Neuronal stem cell (in vitro differentiated cells): Measurements from ENCODE around the gene GABBR2.

Experiments
- DNase-seq: peaks from one replicate; pipeline ENCODE4 v3.0.0-alpha.2; 2013; ENCODE audit warnings: low spot score
- H2AFZ ChIP-seq: one replicate; pipeline ENCODE4 v1.6.1; 2013; ENCODE audit warnings: mild to moderate bottlenecking, low read length, inconsistent platforms
- H2AK5ac ChIP-seq: 2 replicates; pipeline ENCODE4 v1.6.1; 2013; ENCODE audit warnings: low read depth, mild to moderate bottlenecking, inconsistent platforms, low read length, moderate library complexity, mixed read lengths
- H2BK120ac ChIP-seq: 2 replicates; pipeline ENCODE4 v1.6.1; 2013; ENCODE audit warnings: low read depth, mild to moderate bottlenecking, inconsistent platforms, low read length, moderate library complexity, mixed read lengths
- H2BK12ac ChIP-seq: one replicate; pipeline ENCODE4 v1.6.1; 2013; ENCODE audit warnings: low read length, inconsistent platforms
- H2BK15ac ChIP-seq: 2 replicates; pipeline ENCODE4 v1.6.1; 2013; ENCODE audit warnings: mild to moderate bottlenecking, low read length, inconsistent platforms, mixed read lengths
- H2BK5ac ChIP-seq: one replicate; pipeline ENCODE4 v1.6.1; 2013; ENCODE audit warnings: inconsistent platforms, mild to moderate bottlenecking, low read length, moderate library complexity
- H3K14ac ChIP-seq: one replicate; pipeline ENCODE4 v1.6.1; 2013; ENCODE audit warnings: low read length, inconsistent platforms
- H3K18ac ChIP-seq: 2 replicates; pipeline ENCODE4 v1.6.1; 2013; ENCODE audit warnings: low read length, inconsistent platforms
- H3K23ac ChIP-seq: 2 replicates; pipeline ENCODE4 v1.6.1; 2013; ENCODE audit warnings: low read depth, mild to moderate bottlenecking, mixed read lengths, low read length, inconsistent platforms; ENCODE audit not compliant: poor library complexity
- H3K27ac ChIP-seq: replicated peaks from 3 replicates; pipeline ENCODE4 v1.5.1; 2013; ENCODE audit warnings: low read length, inconsistent platforms
- H3K27me3 ChIP-seq, 3 experiments: 2 replicates each; pipeline ENCODE4 v1.6.1; 2013; ENCODE audit warnings: low read length in 3 of 3, mild to moderate bottlenecking in 2 of 3, inconsistent platforms in 1 of 3, low read depth in 1 of 3, mixed read lengths in 1 of 3, moderate library complexity in 1 of 3; ENCODE audit not compliant: control insufficient read depth in 3 of 3, insufficient read depth in 3 of 3
- H3K36me3 ChIP-seq, 2 donors: replicated peaks in 1 of 2; 2 replicates each; pipeline ENCODE4 v1.6.1; 2013; ENCODE audit warnings: low read length in 2 of 2; ENCODE audit not compliant: control insufficient read depth in 2 of 2, insufficient read depth in 2 of 2
- H3K4ac ChIP-seq: 2 replicates; pipeline ENCODE4 v1.6.1; 2013; ENCODE audit warnings: inconsistent platforms, mild to moderate bottlenecking, low read length, moderate library complexity
- H3K4me1 ChIP-seq, 2 donors: 1 replicate in 1 of 2; 2 replicates in 1 of 2; pipeline ENCODE4 v1.6.1; 2013; ENCODE audit warnings: low read length in 2 of 2, low read depth in 1 of 2; ENCODE audit not compliant: control insufficient read depth in 2 of 2, insufficient read depth in 1 of 2
- H3K4me2 ChIP-seq: one replicate; pipeline ENCODE4 v1.6.1; 2013; ENCODE audit warnings: mild to moderate bottlenecking, low read length, inconsistent platforms; ENCODE audit not compliant: insufficient read depth, poor library complexity, severe bottlenecking
- H3K4me3 ChIP-seq, 2 donors: 2 replicates each; pipeline ENCODE4 v1.5.1; 2013; ENCODE audit warnings: low read length in 2 of 2, mild to moderate bottlenecking in 2 of 2, inconsistent platforms in 1 of 2, moderate library complexity in 1 of 2
- H3K79me1 ChIP-seq: one replicate; pipeline ENCODE4 v1.6.1; 2013; ENCODE audit warnings: low read depth, mild to moderate bottlenecking, inconsistent platforms, low read length, moderate library complexity
- H3K9ac ChIP-seq: one replicate; pipeline ENCODE4 v1.6.1; 2013; ENCODE audit warnings: mild to moderate bottlenecking, low read depth, low read length, inconsistent platforms; ENCODE audit not compliant: poor library complexity
- H3K9me3 ChIP-seq, 2 donors: replicated peaks in 1 of 2; 2 replicates each; pipeline versions ENCODE3 to v1.6.1; 2013; ENCODE audit warnings: low read length in 2 of 2, mild to moderate bottlenecking in 2 of 2, inconsistent platforms in 1 of 2, low read depth in 1 of 2, mixed read lengths in 1 of 2, moderate library complexity in 1 of 2; ENCODE audit not compliant: control insufficient read depth in 2 of 2, insufficient read depth in 1 of 2
- H4K8ac ChIP-seq: one replicate; pipeline ENCODE4 v1.6.1; 2013; ENCODE audit warnings: low read depth, mild to moderate bottlenecking, inconsistent platforms, low read length, moderate library complexity
- H4K91ac ChIP-seq: one replicate; pipeline ENCODE4 v1.6.1; 2013; ENCODE audit warnings: low read length, low read depth, mild to moderate bottlenecking, inconsistent platforms; ENCODE audit not compliant: poor library complexity
- WGBS, 2 donors: extraction: QIAGEN DNeasy Blood & Tissue Kit; methylation state at CpG; one replicate each; pipeline ENCODE4 v1.1.7; 2013; ENCODE audit warnings: missing lambda C conversion rate in 2 of 2, mixed read lengths in 1 of 2; ENCODE audit not compliant: insufficient read length in 2 of 2, insufficient replicate concordance in 1 of 2; ENCODE audit errors: extremely low coverage in 2 of 2; 5-methylcytosine and 5-hydroxymethylcytosine counted together

The GABBR2 gene

DNA sequence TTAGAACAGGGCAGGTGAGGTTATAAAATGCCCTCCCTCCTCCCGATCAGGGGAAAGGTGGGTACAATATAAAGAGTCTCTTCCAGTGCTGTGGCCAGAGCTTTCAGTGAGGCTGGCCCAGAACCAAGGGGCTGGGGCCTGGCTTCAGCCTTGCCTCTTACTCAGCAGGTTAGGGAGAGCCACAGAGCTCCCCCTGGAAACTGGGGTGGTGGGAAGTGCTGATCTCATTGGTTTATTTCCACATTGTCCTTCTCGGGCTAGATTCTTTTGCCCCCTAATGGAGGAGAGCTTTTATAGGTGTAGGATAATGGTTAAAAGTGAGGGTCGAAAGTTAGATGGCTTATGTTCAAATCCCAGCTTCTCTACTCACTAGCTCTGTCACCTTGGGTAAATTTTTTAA, 266.6 kb downstream of the GABBR2 start:
- Histone ChIP-seq H3K9me3 (no peaks in the 10 kb centered on the region), H3K4ac (no peak overlapping the region), H2BK120ac (no peak overlapping the region), H3K4me3 (no peak overlapping the region), H2AFZ (no peak overlapping the region), H3K79me1 (no peaks in the 10 kb centered on the region), H3K18ac (no peak overlapping the region), H3K14ac (no peak overlapping the region), H2BK5ac (no peak overlapping the region), H3K4me2 (no peak overlapping the region), H4K8ac (no peak overlapping the region), H3K36me3 (no peaks in the 10 kb centered on the region), H2BK15ac (no peak overlapping the region), H3K9ac (no peak overlapping the region), H2BK12ac (no peak overlapping the region), H3K27ac (no peak overlapping the region), H2AK5ac (no peak overlapping the region), H4K91ac (no peak overlapping the region), H3K27me3 (no peaks in the 10 kb centered on the region), H3K4me1 (peaks cover 0 to 7% of the 10 kb centered on the region in 2 donors), H3K23ac (no peak overlapping the region)
- WGBS, 2 donors = no CpG with 5 or more reads among the region's 3 CpGs
- DNase-seq = no peak

DNA sequence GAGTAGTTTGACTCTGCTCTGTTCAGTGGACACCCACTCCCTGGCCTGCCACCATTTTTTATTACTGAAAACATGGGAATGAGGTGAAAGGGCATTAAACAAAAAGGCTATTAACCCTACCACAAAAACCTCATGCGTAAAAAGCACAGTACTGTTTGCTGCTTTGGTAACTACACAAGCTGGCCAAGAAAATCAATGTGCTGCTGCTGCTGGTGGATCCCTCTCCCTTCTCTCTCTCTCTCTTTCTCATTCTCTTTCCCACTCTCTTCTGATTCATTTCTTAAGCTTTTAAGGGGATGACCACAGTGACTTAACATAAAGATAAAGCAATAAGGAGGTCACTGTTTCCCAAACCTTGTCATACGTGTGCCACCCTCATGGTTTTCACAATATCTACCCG, 270.1 kb downstream of the GABBR2 start:
- no peak overlapping the region for H4K91ac ChIP-seq
- DNase-seq = no peak
- H3K4me3 ChIP-seq = no peak overlapping the region
- H2BK5ac ChIP-seq = no peak overlapping the region
- no peak overlapping the region for H2AFZ ChIP-seq
- H2BK12ac ChIP-seq = no peak overlapping the region
- H3K36me3 ChIP-seq = no peaks in the 10 kb centered on the region
- H3K23ac ChIP-seq = no peak overlapping the region
- H3K14ac ChIP-seq = no peak overlapping the region
- H3K27me3 ChIP-seq = no peaks in the 10 kb centered on the region
- H3K79me1 ChIP-seq = no peaks in the 10 kb centered on the region
- no peak overlapping the region for H3K4me2 ChIP-seq
- no CpG with 5 or more reads among the region's 3 CpGs for WGBS, 2 donors
- no peak overlapping the region for H3K27ac ChIP-seq
- no peak overlapping the region for H2BK15ac ChIP-seq
- H4K8ac ChIP-seq = no peak overlapping the region
- H3K18ac ChIP-seq = no peak overlapping the region
- no peak overlapping the region for H2AK5ac ChIP-seq
- no peak overlapping the region for H2BK120ac ChIP-seq
- peaks cover 0 to 5% of the 10 kb centered on the region in 2 donors for H3K4me1 ChIP-seq
- H3K4ac ChIP-seq = no peak overlapping the region
- H3K9me3 ChIP-seq = no peaks in the 10 kb centered on the region
- H3K9ac ChIP-seq = no peak overlapping the region

GRCh38 chr9:98437458-98438034, 271.2 kb downstream of the GABBR2 start:
- Histone ChIP-seq H3K79me1 (no peaks in the 10 kb centered on the region), H2BK12ac (no peak overlapping the region), H3K36me3 (no peaks in the 10 kb centered on the region), H2BK5ac (no peak overlapping the region), H2AFZ (no peak overlapping the region), H3K4me2 (no peak overlapping the region), H3K4me1 (peaks cover 0 to 2% of the 10 kb centered on the region in 2 donors), H3K27me3 (no peaks in the 10 kb centered on the region), H3K4ac (no peak overlapping the region), H2BK120ac (no peak overlapping the region), H4K91ac (no peak overlapping the region), H3K18ac (no peak overlapping the region), H3K4me3 (no peak overlapping the region), H3K14ac (no peak overlapping the region), H2AK5ac (no peak overlapping the region), H2BK15ac (no peak overlapping the region), H3K9ac (peak overlapping the region; percentile 22), H3K9me3 (no peaks in the 10 kb centered on the region), H3K23ac (no peak overlapping the region), H3K27ac (no peak overlapping the region), H4K8ac (no peak overlapping the region)
- 100% methylated on average over 1 of the region's 4 CpGs for WGBS, 2 donors
- DNase-seq = no peak

DNA sequence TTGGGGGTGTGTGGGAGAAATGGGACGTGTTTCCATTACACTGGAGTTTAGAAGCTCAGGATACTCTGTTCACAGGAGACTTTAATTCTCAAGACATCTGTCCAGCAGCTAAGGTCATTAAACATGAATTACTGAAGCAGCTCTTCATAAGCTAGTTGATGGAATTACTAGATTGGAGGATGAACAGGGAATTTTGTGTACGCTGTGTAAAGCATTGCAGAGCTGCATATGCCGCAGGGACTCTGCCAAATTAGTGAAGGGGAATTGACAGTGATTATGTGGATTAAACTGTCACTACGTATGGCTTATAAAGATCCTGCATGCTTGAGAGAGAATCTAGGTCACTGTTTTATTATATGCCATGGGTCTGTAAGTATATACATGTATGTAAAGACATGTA, 275.8 kb downstream of the GABBR2 start:
- H4K91ac ChIP-seq = no peak overlapping the region
- no peak overlapping the region for H2BK5ac ChIP-seq
- H2BK120ac ChIP-seq = no peak overlapping the region
- H3K27me3 ChIP-seq = no peaks in the 10 kb centered on the region
- no peak overlapping the region for H2AK5ac ChIP-seq
- no peak overlapping the region for H4K8ac ChIP-seq
- no peaks in the 10 kb centered on the region for H3K4me1 ChIP-seq
- H3K18ac ChIP-seq = no peak overlapping the region
- no peak overlapping the region for H3K14ac ChIP-seq
- no peak overlapping the region for H3K4ac ChIP-seq
- H3K9ac ChIP-seq = no peak overlapping the region
- no peak overlapping the region for H3K23ac ChIP-seq
- H3K79me1 ChIP-seq = no peaks in the 10 kb centered on the region
- no CpG with 5 or more reads among the region's 4 CpGs for WGBS, 2 donors
- no peak overlapping the region for H2BK12ac ChIP-seq
- no peak overlapping the region for H2BK15ac ChIP-seq
- H2AFZ ChIP-seq = no peak overlapping the region
- no peak overlapping the region for H3K4me2 ChIP-seq
- no peak for DNase-seq
- no peaks in the 10 kb centered on the region for H3K36me3 ChIP-seq
- H3K27ac ChIP-seq = no peak overlapping the region
- no peaks in the 10 kb centered on the region for H3K9me3 ChIP-seq
- H3K4me3 ChIP-seq = no peak overlapping the region
